ENCODE results near the gene MECP2. TPM values are rescaled to one million over a fixed set of nuclear protein-coding genes. Genes with fewer than 3 reads are reported as not detected.

The MECP2 gene
- total RNA-seq, 1 donor from 2014 or later, result 65.7 TPM

DNA sequence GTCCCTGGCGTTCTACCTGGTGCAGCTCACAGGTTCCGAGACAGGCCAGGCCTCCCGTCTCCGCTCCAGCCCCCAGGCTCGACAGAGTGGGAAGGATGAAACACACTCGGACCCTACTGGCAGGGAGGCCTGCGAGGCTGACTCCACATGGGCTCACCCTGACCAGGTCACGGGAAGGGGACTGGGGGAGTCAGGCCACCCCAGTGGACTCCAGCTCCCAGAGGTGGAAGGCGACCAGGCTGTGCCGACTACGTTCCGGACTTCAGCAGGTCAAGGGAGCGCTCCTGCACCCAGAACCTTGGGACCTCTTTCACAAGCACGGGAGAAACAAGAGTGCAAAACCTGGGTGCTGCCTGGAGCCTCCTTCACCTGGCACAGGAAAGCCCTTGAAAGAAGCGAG lies 73.2 kb downstream of the MECP2 start:
- intact Hi-C loops (cut with DNase I), result no loop called here
- H3K4me3 ChIP-seq, result no peak overlapping the region
- DNase-seq (ENCODE audit: low spot score in 2 of 2), result no peak
- no peak overlapping the region for H3K27ac ChIP-seq
- no peaks in the 10 kb centered on the region for H3K9me3 ChIP-seq
- no peaks in the 10 kb centered on the region for H3K27me3 ChIP-seq
- H3K4me1 ChIP-seq, result no peaks in the 10 kb centered on the region
- TF ChIP-seq CTCF (IDR thresholded peaks at IDR 0.05), result no peak
- H3K36me3 ChIP-seq, result peaks cover under 1 to 15% of the 10 kb centered on the region in 2 donors

DNA sequence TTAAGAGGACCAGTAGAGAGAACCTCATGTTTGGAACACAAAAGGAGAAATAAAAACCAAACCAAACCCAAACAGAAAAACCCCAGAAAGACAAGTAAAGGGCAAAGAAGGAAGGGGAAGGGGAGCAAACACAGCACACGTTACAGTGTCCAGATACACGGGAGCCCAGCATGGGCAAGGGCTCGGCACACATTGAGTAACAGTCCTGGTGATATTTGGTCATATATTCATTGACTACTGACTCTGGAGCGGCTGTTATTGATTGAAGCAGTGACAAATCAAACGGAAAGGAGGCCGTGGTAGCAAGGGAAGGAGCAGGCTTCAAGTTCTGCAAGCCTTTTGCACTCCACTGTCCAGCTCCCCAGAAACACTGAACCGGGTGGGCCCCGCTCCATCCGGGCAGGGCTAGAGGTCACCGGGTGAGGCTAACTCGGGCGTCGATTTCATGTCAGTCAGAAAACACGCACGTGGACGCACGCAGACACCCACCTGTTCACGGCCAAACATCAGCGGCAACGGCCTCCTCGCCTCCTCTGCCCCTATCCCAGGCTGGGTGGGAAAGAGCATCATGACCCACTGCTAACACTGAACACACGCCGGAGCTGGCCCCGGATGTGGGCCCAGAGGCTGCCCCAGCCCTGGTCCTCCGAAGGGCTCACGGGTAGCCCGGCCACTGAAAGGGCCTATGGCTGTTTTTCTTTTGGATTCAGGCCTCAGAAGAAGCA lies 74.1 kb downstream of the MECP2 start:
- no peaks in the 10 kb centered on the region for H3K9me3 ChIP-seq
- no peak overlapping the region for H3K4me3 ChIP-seq
- no peak for DNase-seq (ENCODE audit: low spot score in 2 of 2)
- peaks cover 0 to 9% of the 10 kb centered on the region in 2 donors for H3K36me3 ChIP-seq
- intact Hi-C loops (cut with DNase I), result no loop called here
- TF ChIP-seq CTCF (IDR thresholded peaks at IDR 0.05), result no peak
- no peaks in the 10 kb centered on the region for H3K27me3 ChIP-seq
- H3K4me1 ChIP-seq, result no peaks in the 10 kb centered on the region
- no peak overlapping the region for H3K27ac ChIP-seq

- Histone ChIP-seq H3K4me1 (no peaks in the 10 kb centered on the region), H3K27ac (no peak overlapping the region), H3K27me3 (no peaks in the 10 kb centered on the region), H3K9me3 (no peaks in the 10 kb centered on the region), H3K36me3 (peaks cover 1 to 8% of the 10 kb centered on the region in 2 donors), H3K4me3 (no peak overlapping the region)
- no peak for DNase-seq (ENCODE audit: low spot score in 2 of 2)
- intact Hi-C loops (cut with DNase I), result no loop called here
- TF ChIP-seq CTCF (IDR thresholded peaks at IDR 0.05), result no peak
Observed at GRCh38 chrX:154022108-154022507, 75.4 kb downstream of the MECP2 start.

- Histone ChIP-seq H3K4me1 (no peaks in the 10 kb centered on the region), H3K27ac (peak overlapping the region; percentile 81 to 91), H3K27me3 (no peaks in the 10 kb centered on the region), H3K4me3 (no peak overlapping the region), H3K36me3 (peaks cover 8 to 17% of the 10 kb centered on the region in 2 donors), H3K9me3 (no peaks in the 10 kb centered on the region)
- intact Hi-C loops (cut with DNase I), result no loop called here
- TF ChIP-seq CTCF (IDR thresholded peaks at IDR 0.05), result no peak
- no peak for DNase-seq (ENCODE audit: low spot score in 2 of 2)
Observed at GRCh38 chrX:154021131-154021611, 76.3 kb downstream of the MECP2 start.

- peak overlapping the region; percentile 81 to 91 for H3K27ac ChIP-seq
- no peaks in the 10 kb centered on the region for H3K27me3 ChIP-seq
- H3K36me3 ChIP-seq, result peaks cover 11 to 21% of the 10 kb centered on the region in 2 donors
- H3K4me3 ChIP-seq, result peak overlapping the region; percentile 48 to 74
- no peaks in the 10 kb centered on the region for H3K4me1 ChIP-seq
- TF ChIP-seq CTCF (IDR thresholded peaks at IDR 0.05), result no peak
- intact Hi-C loops (cut with DNase I), result no loop called here
- H3K9me3 ChIP-seq, result no peaks in the 10 kb centered on the region
- DNase-seq (ENCODE audit: low spot score in 2 of 2), result no peak
Observed at GRCh38 chrX:154020536-154021115, 76.9 kb downstream of the MECP2 start.
